Memory B cell (primary cell): ENCODE data around the gene LCK.
"Not testable (repeated sequence)": the region's sequence is repeated elsewhere in the genome, so short reads cannot be mapped to it uniquely, and the experiment has no call there.

Experiments used
- ATAC-seq: fragments of 150-1000 bp; cut with Tn5 transposase; 2 replicates; pipeline ENCODE4 v1.10.0; 2021; ENCODE audit warnings: low read depth, mild to moderate bottlenecking, moderate library complexity
- DNase-seq, 2 donors: peaks; one replicate each; pipeline ENCODE4 v3.0.0; 2022; ENCODE audit warnings: low spot score in 2 of 2
- H3K27ac Mint-ChIP-seq: one replicate; pipeline ENCODE4 v1.8.0; 2022; ENCODE audit warnings: mild to moderate bottlenecking, moderate library complexity, mixed read lengths
- H3K27me3 Mint-ChIP-seq: one replicate; pipeline ENCODE4 v1.8.0; 2022; ENCODE audit warnings: mixed read lengths
- H3K36me3 Mint-ChIP-seq: one replicate; pipeline ENCODE4 v1.8.0; 2022; ENCODE audit warnings: mild to moderate bottlenecking, mixed read lengths
- H3K4me1 Mint-ChIP-seq: one replicate; pipeline ENCODE4 v1.8.0; 2022; ENCODE audit warnings: mixed read lengths
- H3K4me3 Mint-ChIP-seq: one replicate; pipeline ENCODE4 v1.8.0; 2022; ENCODE audit warnings: mild to moderate bottlenecking, moderate library complexity, mixed read lengths
- H3K9me3 Mint-ChIP-seq: one replicate; pipeline ENCODE4 v1.8.0; 2022; ENCODE audit warnings: mixed read lengths

LCK gene

GRCh38 chr1:32249831-32250525 lies 1.1 kb upstream of the LCK start:
- Mint-ChIP-seq H3K27me3 (no peaks in the 10 kb centered on the region), H3K9me3 (no peaks in the 10 kb centered on the region), H3K27ac (peak overlapping the region; percentile 97), H3K36me3 (no peaks in the 10 kb centered on the region), H3K4me1 (peaks cover 61% of the 10 kb centered on the region), H3K4me3 (peak overlapping the region; percentile 75)
- DNase-seq (peak; percentile 74 to 82), ATAC-seq (peak; percentile 87)

- Mint-ChIP-seq H3K4me3 (peak overlapping the region; percentile 32), H3K27me3 (no peaks in the 10 kb centered on the region), H3K36me3 (no peaks in the 10 kb centered on the region), H3K4me1 (peaks cover 34% of the 10 kb centered on the region), H3K9me3 (no peaks in the 10 kb centered on the region), H3K27ac (peak overlapping the region; percentile 81)
- DNase-seq: no peak
- peak; percentile 54 for ATAC-seq
These were observed 4.3 kb downstream of the LCK start for GRCh38 chr1:32255072-32256071.

GRCh38 chr1:32256473-32257226 lies 5.6 kb downstream of the LCK start:
- Mint-ChIP-seq H3K4me1 (peaks cover 25% of the 10 kb centered on the region), H3K27ac (peak overlapping the region; percentile 83), H3K27me3 (no peaks in the 10 kb centered on the region), H3K36me3 (no peaks in the 10 kb centered on the region), H3K9me3 (no peaks in the 10 kb centered on the region), H3K4me3 (peak overlapping the region; percentile 60)
- DNase-seq (no peak), ATAC-seq (no peak)

GRCh38 chr1:32257227-32257508 lies 6.1 kb downstream of the LCK start:
- ATAC-seq: no peak
- Mint-ChIP-seq H3K27ac (no peak overlapping the region), H3K36me3 (no peaks in the 10 kb centered on the region), H3K27me3 (no peaks in the 10 kb centered on the region), H3K4me1 (peaks cover 20% of the 10 kb centered on the region), H3K4me3 (no peak overlapping the region), H3K9me3 (no peaks in the 10 kb centered on the region)
- no peak for DNase-seq

GRCh38 chr1:32263236-32263593 lies 12.2 kb downstream of the LCK start:
- H3K27me3 Mint-ChIP-seq, DNase-seq, H3K36me3 Mint-ChIP-seq, H3K27ac Mint-ChIP-seq, ATAC-seq, H3K4me3 Mint-ChIP-seq, H3K9me3 Mint-ChIP-seq: not testable (repeated sequence)
- H3K4me1 Mint-ChIP-seq: peaks cover 24% of the 10 kb centered on the region

- Mint-ChIP-seq H3K27ac (peak overlapping the region; percentile 35), H3K36me3 (peaks cover 3% of the 10 kb centered on the region)
- no peak for DNase-seq
These were observed 12.7 kb downstream of the LCK start for GRCh38 chr1:32263744-32264143.

GRCh38 chr1:32265846-32266245 lies 14.8 kb downstream of the LCK start:
- Mint-ChIP-seq H3K9me3 (no peaks in the 10 kb centered on the region), H3K27me3 (no peaks in the 10 kb centered on the region), H3K4me1 (peaks cover 24% of the 10 kb centered on the region), H3K4me3 (no peak overlapping the region), H3K36me3 (peaks cover 3% of the 10 kb centered on the region), H3K27ac (no peak overlapping the region)
- no peak for ATAC-seq
- DNase-seq: no peak

More at GRCh38 chr1:32263744-32264143, 12.7 kb downstream of the LCK start:
- no peaks in the 10 kb centered on the region for H3K27me3 Mint-ChIP-seq
- no peaks in the 10 kb centered on the region for H3K9me3 Mint-ChIP-seq
- ATAC-seq: peak; percentile 91
- peak overlapping the region; percentile 59 for H3K4me3 Mint-ChIP-seq
- peaks cover 24% of the 10 kb centered on the region for H3K4me1 Mint-ChIP-seq

GRCh38 chr1:32266921-32267591 lies 16.0 kb downstream of the LCK start:
- no peaks in the 10 kb centered on the region for H3K9me3 Mint-ChIP-seq
- H3K4me1 Mint-ChIP-seq: peaks cover 24% of the 10 kb centered on the region
- no peaks in the 10 kb centered on the region for H3K27me3 Mint-ChIP-seq
- no peak overlapping the region for H3K4me3 Mint-ChIP-seq
- H3K36me3 Mint-ChIP-seq: peaks cover 3% of the 10 kb centered on the region
- H3K27ac Mint-ChIP-seq: peak overlapping the region; percentile 16
- no peak for DNase-seq
- no peak for ATAC-seq

GRCh38 chr1:32269744-32270143 lies 18.7 kb downstream of the LCK start:
- no peak overlapping the region for H3K4me3 Mint-ChIP-seq
- no peaks in the 10 kb centered on the region for H3K27me3 Mint-ChIP-seq
- DNase-seq (no peak), ATAC-seq (no peak)
- no peaks in the 10 kb centered on the region for H3K9me3 Mint-ChIP-seq
- H3K27ac Mint-ChIP-seq: no peak overlapping the region
- peaks cover 35% of the 10 kb centered on the region for H3K4me1 Mint-ChIP-seq
- peaks cover 3% of the 10 kb centered on the region for H3K36me3 Mint-ChIP-seq

- H3K27ac Mint-ChIP-seq: peak overlapping the region; percentile 33
- DNase-seq (no peak), ATAC-seq (no peak)
- peaks cover 24% of the 10 kb centered on the region for H3K4me1 Mint-ChIP-seq
- H3K27me3 Mint-ChIP-seq: no peaks in the 10 kb centered on the region
- peaks cover 7% of the 10 kb centered on the region for H3K36me3 Mint-ChIP-seq
- H3K4me3 Mint-ChIP-seq: peak overlapping the region; percentile 0
- no peaks in the 10 kb centered on the region for H3K9me3 Mint-ChIP-seq
These were observed 21.7 kb downstream of the LCK start for GRCh38 chr1:32272557-32273390.

- H3K9me3 Mint-ChIP-seq: no peaks in the 10 kb centered on the region
- DNase-seq: no peak
- peaks cover 10% of the 10 kb centered on the region for H3K36me3 Mint-ChIP-seq
- H3K4me1 Mint-ChIP-seq: peaks cover 24% of the 10 kb centered on the region
- peak overlapping the region; percentile 65 for H3K4me3 Mint-ChIP-seq
- H3K27me3 Mint-ChIP-seq: no peaks in the 10 kb centered on the region
- ATAC-seq: peak; percentile 81
- peak overlapping the region; percentile 33 for H3K27ac Mint-ChIP-seq
These were observed 22.5 kb downstream of the LCK start for GRCh38 chr1:32273391-32274208.

GRCh38 chr1:32274646-32275340 lies 23.7 kb downstream of the LCK start:
- peaks cover 24% of the 10 kb centered on the region for H3K4me1 Mint-ChIP-seq
- H3K27me3 Mint-ChIP-seq: no peaks in the 10 kb centered on the region

More at GRCh38 chr1:32274646-32275340, 23.7 kb downstream of the LCK start:
- DNase-seq (no peak), ATAC-seq (no peak)
- no peak overlapping the region for H3K4me3 Mint-ChIP-seq
- no peak overlapping the region for H3K27ac Mint-ChIP-seq
- peaks cover 12% of the 10 kb centered on the region for H3K36me3 Mint-ChIP-seq
- H3K9me3 Mint-ChIP-seq: no peaks in the 10 kb centered on the region
